ENCODE data around the gene NPHP4. TPM values are rescaled to one million over a fixed set of nuclear protein-coding genes. Genes with fewer than 3 reads are reported as not detected.

The NPHP4 gene
- total and polyA plus RNA-seq, 5 donors = 2.8 to 6.0 (median 5.1) TPM

GRCh38 chr1:5814046-5814619, 178.1 kb downstream of the NPHP4 start:
- DNase-seq = peak in 1 of 3 donors; percentile 22
- H3K4me3 ChIP-seq (ENCODE audit: low read length) = no peak overlapping the region
- WGBS = 69% methylated on average over 25 of the region's 25 CpGs
- intact Hi-C loops (cut with DNase I) = no loop called here
- H3K4me1 ChIP-seq (ENCODE audit: control insufficient read depth, insufficient read depth, low read length) = no peaks in the 10 kb centered on the region
- H3K27ac ChIP-seq (ENCODE audit: low read length) = no peak overlapping the region
- no peaks in the 10 kb centered on the region for H3K9me3 ChIP-seq (ENCODE audit: control insufficient read depth, low read length)
- ATAC-seq = peak in 1 of 2 donors; percentile 14
- no peaks in the 10 kb centered on the region for H3K27me3 ChIP-seq (ENCODE audit: control insufficient read depth, insufficient read depth)

GRCh38 chr1:5813480-5813879, 178.7 kb downstream of the NPHP4 start:
- no peak for ATAC-seq
- Histone ChIP-seq H3K27ac (ENCODE audit: low read length) (no peak overlapping the region), H3K4me3 (ENCODE audit: low read length) (no peak overlapping the region), H3K9me3 (ENCODE audit: control insufficient read depth, low read length) (no peaks in the 10 kb centered on the region), H3K27me3 (ENCODE audit: control insufficient read depth, insufficient read depth) (no peaks in the 10 kb centered on the region), H3K4me1 (ENCODE audit: control insufficient read depth, insufficient read depth, low read length) (no peaks in the 10 kb centered on the region)
- intact Hi-C loops (cut with DNase I) = no loop called here
- 68% methylated on average over 8 of the region's 8 CpGs for WGBS
- no peak for DNase-seq

Small RNAs within 50 kb of the gene (microRNA-seq; reads per million reads assigned to microRNA genes)
- 0 reads per million in 2 donors for gene MIR4689

Other genes starting within 250 kb of the NPHP4 start
- gene KCNAB2, start 53.5 kb upstream of the NPHP4 start, total RNA-seq = 10 to 100 TPM; 15.4 to 25.6 (median 19.0) TPM
- gene KCNAB2, start 53.5 kb upstream of the NPHP4 start, polyA plus RNA-seq = 12.6 TPM
- under 1 TPM; 0.23 to 0.53 (median 0.35) TPM for gene CHD5, start 187.9 kb upstream of the NPHP4 start, total RNA-seq
- 0.29 TPM for gene CHD5, start 187.9 kb upstream of the NPHP4 start, polyA plus RNA-seq
- 100 to 1,000 TPM; 247 to 309 (median 276) TPM for gene RPL22, start 207.2 kb upstream of the NPHP4 start, total RNA-seq
- gene RPL22, start 207.2 kb upstream of the NPHP4 start, polyA plus RNA-seq = 260 TPM
- gene RNF207, start 213.7 kb upstream of the NPHP4 start, total RNA-seq = 10 to 100 TPM; 33.7 to 97.4 (median 63.7) TPM
- 55.2 TPM for gene RNF207, start 213.7 kb upstream of the NPHP4 start, polyA plus RNA-seq
- gene ICMT, start 243.5 kb upstream of the NPHP4 start, total RNA-seq = 10 to 100 TPM; 52.1 to 59.6 (median 54.1) TPM
- 39.9 TPM for gene ICMT, start 243.5 kb upstream of the NPHP4 start, polyA plus RNA-seq